HepG2 (cell line): Measurements from ENCODE around the gene ELAPOR1. TPM values are rescaled to one million over a fixed set of nuclear protein-coding genes. Genes with fewer than 3 reads are reported as not detected.

ENCODE experiments used
- ARNTL ChIP-seq: sonication (generic); formaldehyde crosslinking; IDR thresholded peaks from 2 replicates; pipeline ENCODE4 v1.4.0; 2020; ENCODE audit warnings: mild to moderate bottlenecking, missing genetic modification reagents
- BRD4 ChIP-seq: sonication (generic); formaldehyde crosslinking; IDR thresholded peaks from 2 replicates; pipeline ENCODE4 v1.4.0; 2020; ENCODE audit warnings: missing genetic modification reagents
- CHD2 ChIP-seq: IDR thresholded peaks from 2 replicates; pipeline ENCODE4 v1.6.1; 2011; ENCODE audit warnings: low read depth, low read length, improper control_type of control experiment
- HMG20B ChIP-seq: conservative IDR thresholded peaks from 2 replicates; pipeline ENCODE4 v1.6.1; 2016; ENCODE audit warnings: missing genetic modification reagents, missing compliant biosample characterization
- HNRNPL ChIP-seq: fragments of 200-400 bp; formaldehyde crosslinking; IDR thresholded peaks from 2 replicates; pipeline ENCODE4 v1.6.1; 2017; ENCODE audit warnings: mild to moderate bottlenecking, low read depth, low read length
- HNRNPLL ChIP-seq: fragments of 200-400 bp; formaldehyde crosslinking; IDR thresholded peaks from 2 replicates; pipeline ENCODE4 v1.6.1; 2017; ENCODE audit warnings: mild to moderate bottlenecking, low read depth, low read length; ENCODE audit not compliant: poor library complexity, severe bottlenecking
- MAZ ChIP-seq, 2 experiments: sonication (generic) in 1 of 2; formaldehyde crosslinking in 1 of 2; IDR thresholded peaks; 2 replicates each; pipeline versions ENCODE4 v1.5.0 to v1.6.1; 2012 to 2020; ENCODE audit warnings: low read depth in 2 of 2, mild to moderate bottlenecking in 2 of 2, borderline replicate concordance in 1 of 2, improper control_type of control experiment in 1 of 2, low read length in 1 of 2, missing genetic modification reagents in 1 of 2, moderate library complexity in 1 of 2
- NFRKB ChIP-seq: fragments of 450-650 bp; IDR thresholded peaks from 2 replicates; pipeline ENCODE4 v1.6.1; 2017
- SIX4 ChIP-seq: sonication (generic); formaldehyde crosslinking; IDR thresholded peaks from 2 replicates; pipeline ENCODE4 v1.4.0; 2020; ENCODE audit warnings: missing genetic modification reagents
- TBL1XR1 ChIP-seq: fragments of 150-350 bp; IDR thresholded peaks from 2 replicates; pipeline ENCODE4 v1.6.1; 2014; ENCODE audit warnings: borderline replicate concordance, low read length; ENCODE audit not compliant: partially characterized antibody
- TOE1 ChIP-seq: sonication (generic); formaldehyde crosslinking; IDR thresholded peaks from 2 replicates; pipeline ENCODE4 v1.4.0; 2020; ENCODE audit warnings: mild to moderate bottlenecking, missing genetic modification reagents
- U2AF2 ChIP-seq: fragments of 200-400 bp; formaldehyde crosslinking; IDR thresholded peaks from 2 replicates; pipeline ENCODE4 v1.6.1; 2017; ENCODE audit warnings: low read depth, mild to moderate bottlenecking, low read length
- ZBTB7A ChIP-seq: sonication (generic); formaldehyde crosslinking; IDR thresholded peaks from 2 replicates; pipeline ENCODE4 v1.8.0; 2022; ENCODE audit warnings: mild to moderate bottlenecking, missing genetic modification reagents
- ZNF549 ChIP-seq: sonication (generic); formaldehyde crosslinking; IDR thresholded peaks from 2 replicates; pipeline ENCODE4 v1.5.0; 2020; ENCODE audit warnings: missing genetic modification reagents
- ZNF614 ChIP-seq: IDR thresholded peaks from 2 replicates; pipeline ENCODE4 v1.6.1; 2018; ENCODE audit warnings: missing biosample characterization, missing genetic modification reagents, inconsistent platforms, borderline replicate concordance
- polyA plus RNA-seq, 8 experiments: library from polyadenylated mRNA; depleted of rRNA in 3 of 8; stranded (reverse) in 7 of 8; unstranded in 1 of 8; fragments of >200 nt; fragmentation: Illumina TruSeq in 4 of 8; extraction: Trizol in 4 of 8; gene quantifications; 2 replicates each; pipeline versions ENCODE4 v1.2.1 to v1.2.3, GENCODE V29; 2011 to 2016; ENCODE audit warnings: low read depth in 4 of 8, missing spikeins in 1 of 8, mixed read lengths in 1 of 8; ENCODE audit not compliant: insufficient read depth in 1 of 8
- total RNA-seq, 5 experiments: library from RNA; depleted of rRNA; stranded (reverse); fragments of >200 nt; fragmentation: Illumina TruSeq; extraction: Trizol; gene quantifications; 2 replicates each; pipeline ENCODE4 v1.2.3, GENCODE V29; 2016; ENCODE audit warnings: low read depth in 1 of 5
- TF ChIP-seq, protein P1 (sequence below): sonication (generic); formaldehyde crosslinking; IDR thresholded peaks from 2 replicates; pipeline ENCODE4 v1.5.0; 2020; ENCODE audit warnings: mild to moderate bottlenecking, missing genetic modification reagents, borderline replicate concordance
- TF ChIP-seq, protein P2 (sequence below): IDR thresholded peaks from 2 replicates; pipeline ENCODE4 v1.6.1; 2016; ENCODE audit warnings: low read depth, borderline replicate concordance
- TF ChIP-seq, protein P3 (sequence below): sonication (generic); formaldehyde crosslinking; IDR thresholded peaks from 2 replicates; pipeline ENCODE4 v1.8.1; 2023; ENCODE audit warnings: missing genetic modification reagents, mild to moderate bottlenecking, borderline replicate concordance
- TF ChIP-seq, protein P4 (sequence below): sonication (generic); formaldehyde crosslinking; conservative IDR thresholded peaks from 2 replicates; pipeline ENCODE4 v1.4.0; 2020; ENCODE audit warnings: mild to moderate bottlenecking, missing genetic modification reagents, moderate library complexity

The ELAPOR1 gene
- total and polyA plus RNA-seq, 2 of the 13 experiments (the other 11 are each of a cell fraction or from before 2014, with no cell fraction given) = 0.13 to 0.20 TPM

DNA sequence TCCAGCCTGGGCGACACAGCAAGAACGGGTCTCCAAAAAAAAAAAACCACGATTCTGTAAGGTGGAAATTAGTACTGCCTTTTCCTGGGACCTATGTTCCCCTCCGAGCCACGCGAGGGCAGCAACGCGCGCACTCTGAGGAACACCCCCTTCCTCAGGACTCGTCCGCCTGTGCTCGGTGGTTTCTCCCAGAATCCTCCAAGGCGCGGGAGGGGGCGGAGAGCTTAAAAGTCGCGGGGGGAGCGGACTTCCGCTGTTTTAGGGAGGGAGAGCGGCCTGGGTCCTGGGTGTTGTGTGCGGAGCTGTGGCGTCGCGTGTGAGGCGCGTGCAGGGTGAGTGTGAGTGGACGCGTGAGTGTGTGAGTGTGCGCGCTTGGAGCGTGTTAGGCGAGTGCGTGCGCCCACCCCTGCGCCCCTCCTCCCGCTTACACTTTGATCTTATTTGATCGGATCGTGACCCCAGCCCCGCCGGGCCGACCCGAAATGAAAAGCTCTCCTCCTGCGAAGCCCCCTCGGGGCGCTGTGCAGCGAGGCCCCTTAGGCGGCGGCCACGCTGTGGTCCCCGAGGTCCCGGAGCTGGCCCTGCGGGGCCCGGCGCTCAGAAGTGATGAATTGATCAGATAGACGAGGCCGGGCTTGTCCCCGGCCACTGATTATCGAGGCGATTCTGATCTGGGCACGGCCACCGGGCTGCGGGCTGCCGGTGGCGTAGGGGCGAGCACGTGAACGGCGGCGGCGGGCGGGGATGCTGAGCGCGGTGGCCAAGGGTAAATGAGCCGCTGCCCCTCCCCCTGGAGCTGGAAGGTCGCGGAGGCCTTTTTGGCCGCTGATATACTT, 13.8 kb upstream of the ELAPOR1 start (continued):
- TF ChIP-seq HNRNPLL (peak; percentile 77), SIX4 (no peak; the same call in 1 of the 2 replicates), ZBTB7A (CRISPR knock-in tag) (peak; percentile 95), U2AF2 (no peak), MAZ (IDR thresholded peaks at IDR 0.05; ENCODE audit: borderline replicate concordance, low read depth, low read length) (peak; percentile 98), MAZ (CRISPR knock-in tag; IDR thresholded peaks at IDR 0.05; ENCODE audit: low read depth) (peak; percentile 97), NFRKB (no peak), HNRNPL (peak; percentile 88), ZNF614 (CRISPR knock-in tag) (peak; percentile 75; the same call in 1 of the 2 replicates), ARNTL (CRISPR knock-in tag) (peak; percentile 91), ZNF549 (no peak), BRD4 (CRISPR knock-in tag) (peak; percentile 66; the same call in 1 of the 2 replicates), TBL1XR1 (no peak), HMG20B (CRISPR knock-in tag) (0 out of 2 replicates have a peak, but pooled peaks have one; percentile 16), TOE1 (peak; percentile 87; the same call in 1 of the 2 replicates), CHD2 (peak; percentile 60)
- TF ChIP-seq, protein P1, sequence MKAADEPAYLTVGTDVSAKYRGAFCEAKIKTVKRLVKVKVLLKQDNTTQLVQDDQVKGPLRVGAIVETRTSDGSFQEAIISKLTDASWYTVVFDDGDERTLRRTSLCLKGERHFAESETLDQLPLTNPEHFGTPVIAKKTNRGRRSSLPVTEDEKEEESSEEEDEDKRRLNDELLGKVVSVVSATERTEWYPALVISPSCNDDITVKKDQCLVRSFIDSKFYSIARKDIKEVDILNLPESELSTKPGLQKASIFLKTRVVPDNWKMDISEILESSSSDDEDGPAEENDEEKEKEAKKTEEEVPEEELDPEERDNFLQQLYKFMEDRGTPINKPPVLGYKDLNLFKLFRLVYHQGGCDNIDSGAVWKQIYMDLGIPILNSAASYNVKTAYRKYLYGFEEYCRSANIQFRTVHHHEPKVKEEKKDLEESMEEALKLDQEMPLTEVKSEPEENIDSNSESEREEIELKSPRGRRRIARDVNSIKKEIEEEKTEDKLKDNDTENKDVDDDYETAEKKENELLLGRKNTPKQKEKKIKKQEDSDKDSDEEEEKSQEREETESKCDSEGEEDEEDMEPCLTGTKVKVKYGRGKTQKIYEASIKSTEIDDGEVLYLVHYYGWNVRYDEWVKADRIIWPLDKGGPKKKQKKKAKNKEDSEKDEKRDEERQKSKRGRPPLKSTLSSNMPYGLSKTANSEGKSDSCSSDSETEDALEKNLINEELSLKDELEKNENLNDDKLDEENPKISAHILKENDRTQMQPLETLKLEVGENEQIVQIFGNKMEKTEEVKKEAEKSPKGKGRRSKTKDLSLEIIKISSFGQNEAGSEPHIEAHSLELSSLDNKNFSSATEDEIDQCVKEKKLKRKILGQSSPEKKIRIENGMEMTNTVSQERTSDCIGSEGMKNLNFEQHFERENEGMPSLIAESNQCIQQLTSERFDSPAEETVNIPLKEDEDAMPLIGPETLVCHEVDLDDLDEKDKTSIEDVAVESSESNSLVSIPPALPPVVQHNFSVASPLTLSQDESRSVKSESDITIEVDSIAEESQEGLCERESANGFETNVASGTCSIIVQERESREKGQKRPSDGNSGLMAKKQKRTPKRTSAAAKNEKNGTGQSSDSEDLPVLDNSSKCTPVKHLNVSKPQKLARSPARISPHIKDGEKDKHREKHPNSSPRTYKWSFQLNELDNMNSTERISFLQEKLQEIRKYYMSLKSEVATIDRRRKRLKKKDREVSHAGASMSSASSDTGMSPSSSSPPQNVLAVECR (CRISPR knock-in tag) = peak; percentile 93
- TF ChIP-seq, protein P2, sequence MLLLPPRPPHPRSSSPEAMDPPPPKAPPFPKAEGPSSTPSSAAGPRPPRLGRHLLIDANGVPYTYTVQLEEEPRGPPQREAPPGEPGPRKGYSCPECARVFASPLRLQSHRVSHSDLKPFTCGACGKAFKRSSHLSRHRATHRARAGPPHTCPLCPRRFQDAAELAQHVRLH (CRISPR knock-in tag) = no peak; the same call in 1 of the 2 replicates
- TF ChIP-seq, protein P3, sequence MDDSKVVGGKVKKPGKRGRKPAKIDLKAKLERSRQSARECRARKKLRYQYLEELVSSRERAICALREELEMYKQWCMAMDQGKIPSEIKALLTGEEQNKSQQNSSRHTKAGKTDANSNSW (CRISPR knock-in tag) = peak; percentile 89; the same call in 1 of the 2 replicates
- TF ChIP-seq, protein P4, sequence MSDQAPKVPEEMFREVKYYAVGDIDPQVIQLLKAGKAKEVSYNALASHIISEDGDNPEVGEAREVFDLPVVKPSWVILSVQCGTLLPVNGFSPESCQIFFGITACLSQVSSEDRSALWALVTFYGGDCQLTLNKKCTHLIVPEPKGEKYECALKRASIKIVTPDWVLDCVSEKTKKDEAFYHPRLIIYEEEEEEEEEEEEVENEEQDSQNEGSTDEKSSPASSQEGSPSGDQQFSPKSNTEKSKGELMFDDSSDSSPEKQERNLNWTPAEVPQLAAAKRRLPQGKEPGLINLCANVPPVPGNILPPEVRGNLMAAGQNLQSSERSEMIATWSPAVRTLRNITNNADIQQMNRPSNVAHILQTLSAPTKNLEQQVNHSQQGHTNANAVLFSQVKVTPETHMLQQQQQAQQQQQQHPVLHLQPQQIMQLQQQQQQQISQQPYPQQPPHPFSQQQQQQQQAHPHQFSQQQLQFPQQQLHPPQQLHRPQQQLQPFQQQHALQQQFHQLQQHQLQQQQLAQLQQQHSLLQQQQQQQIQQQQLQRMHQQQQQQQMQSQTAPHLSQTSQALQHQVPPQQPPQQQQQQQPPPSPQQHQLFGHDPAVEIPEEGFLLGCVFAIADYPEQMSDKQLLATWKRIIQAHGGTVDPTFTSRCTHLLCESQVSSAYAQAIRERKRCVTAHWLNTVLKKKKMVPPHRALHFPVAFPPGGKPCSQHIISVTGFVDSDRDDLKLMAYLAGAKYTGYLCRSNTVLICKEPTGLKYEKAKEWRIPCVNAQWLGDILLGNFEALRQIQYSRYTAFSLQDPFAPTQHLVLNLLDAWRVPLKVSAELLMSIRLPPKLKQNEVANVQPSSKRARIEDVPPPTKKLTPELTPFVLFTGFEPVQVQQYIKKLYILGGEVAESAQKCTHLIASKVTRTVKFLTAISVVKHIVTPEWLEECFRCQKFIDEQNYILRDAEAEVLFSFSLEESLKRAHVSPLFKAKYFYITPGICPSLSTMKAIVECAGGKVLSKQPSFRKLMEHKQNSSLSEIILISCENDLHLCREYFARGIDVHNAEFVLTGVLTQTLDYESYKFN (CRISPR knock-in tag) = peak; percentile 73
